DOHH2 (cell line): ENCODE data around the gene CALHM4.
A peak's percentile ranks its signal among the peaks of the same experiment; 100 is the strongest.

Experiments
- H3F3A ChIP-seq: fragments of 200-600 bp; sonication (generic), shearing (Covaris generic); 2 replicates; pipeline ENCODE4 v1.6.0; 2016; ENCODE audit warnings: antibody characterized with exemption, mild to moderate bottlenecking; ENCODE audit not compliant: control insufficient read depth, insufficient read depth
- H3K27ac ChIP-seq: fragments of 200-600 bp; sonication (generic); 2 replicates; pipeline ENCODE4 v1.5.1; 2014; ENCODE audit warnings: low read depth, mild to moderate bottlenecking, low read length, moderate library complexity
- H3K27me3 ChIP-seq: fragments of 200-600 bp; sonication (generic); 2 replicates; pipeline ENCODE4 v1.6.1; 2014; ENCODE audit warnings: mild to moderate bottlenecking, low read length, mixed read lengths; ENCODE audit not compliant: control insufficient read depth
- H3K36me3 ChIP-seq: fragments of 200-600 bp; sonication (generic); 2 replicates; pipeline ENCODE4 v1.6.1; 2014; ENCODE audit warnings: mild to moderate bottlenecking, low read length, moderate library complexity, mixed read lengths; ENCODE audit not compliant: control insufficient read depth
- H3K4me1 ChIP-seq: fragments of 200-600 bp; sonication (generic); 2 replicates; pipeline ENCODE4 v1.6.1; 2014; ENCODE audit warnings: mild to moderate bottlenecking, low read length, mixed read lengths; ENCODE audit not compliant: control insufficient read depth
- H3K4me2 ChIP-seq: fragments of 200-600 bp; sonication (generic); 2 replicates; pipeline ENCODE4 v1.6.0; 2014; ENCODE audit warnings: mild to moderate bottlenecking, low read length, moderate library complexity
- H3K4me3 ChIP-seq: fragments of 200-600 bp; sonication (generic); 2 replicates; pipeline ENCODE4 v1.5.1; 2014; ENCODE audit warnings: mild to moderate bottlenecking, low read length, mixed read lengths
- H3K79me2 ChIP-seq: fragments of 200-600 bp; sonication (generic); 2 replicates; pipeline ENCODE4 v1.6.1; 2014; ENCODE audit warnings: mild to moderate bottlenecking, low read length, mixed read lengths; ENCODE audit not compliant: control insufficient read depth
- H3K9me2 ChIP-seq: fragments of 200-600 bp; sonication (generic); replicated peaks from 2 replicates; pipeline ENCODE4 v1.6.1; 2014; ENCODE audit warnings: mild to moderate bottlenecking, low read length, mixed read lengths; ENCODE audit not compliant: control insufficient read depth
- H3K9me3 ChIP-seq: fragments of 200-600 bp; sonication (generic); 2 replicates; pipeline ENCODE4 v1.6.1; 2014; ENCODE audit warnings: antibody characterized with exemption, low read length, mixed read lengths; ENCODE audit not compliant: control insufficient read depth, insufficient read depth
- H4K20me1 ChIP-seq: fragments of 200-600 bp; sonication (generic); 2 replicates; pipeline ENCODE4 v1.6.0; 2014; ENCODE audit warnings: low read depth, mild to moderate bottlenecking, antibody characterized with exemption, low read length, moderate library complexity; ENCODE audit not compliant: control insufficient read depth, insufficient read depth
- CTCF ChIP-seq: fragments of 200-600 bp; sonication (generic); IDR thresholded peaks from one replicate; pipeline ENCODE4 v1.5.1; 2014; ENCODE audit warnings: antibody characterized with exemption, mild to moderate bottlenecking, low read depth, low read length; ENCODE audit not compliant: poor library complexity, severe bottlenecking
- EZH2phosphoT487 ChIP-seq: fragments of 200-600 bp; sonication (generic); IDR thresholded peaks from 2 replicates; pipeline ENCODE4 v1.6.1; 2017; ENCODE audit warnings: borderline replicate concordance, mild to moderate bottlenecking, antibody characterized with exemption, low read length, moderate library complexity, mixed read lengths

CALHM4 gene

GRCh38 chr6:116568821-116569755 lies 15.5 kb downstream of the CALHM4 start:
- Histone ChIP-seq H3K4me1 (peaks cover 39% of the 10 kb centered on the region), H4K20me1 (peaks cover 7% of the 10 kb centered on the region), H3K4me2 (peak overlapping the region; percentile 75), H3K4me3 (peak overlapping the region; percentile 96), H3K36me3 (peaks cover 18% of the 10 kb centered on the region), H3K9me3 (no peaks in the 10 kb centered on the region), H3K27ac (no peak overlapping the region), H3K9me2 (no peaks in the 10 kb centered on the region), H3K27me3 (peaks cover 21% of the 10 kb centered on the region), H3K79me2 (peaks cover 44% of the 10 kb centered on the region), H3F3A (no peaks in the 10 kb centered on the region; the same call in 1 of the 2 replicates)
- TF ChIP-seq CTCF = no peak
- TF ChIP-seq EZH2phosphoT487 = no peak

- no peak for TF ChIP-seq EZH2phosphoT487
- no peak for TF ChIP-seq CTCF
- Histone ChIP-seq H3K79me2 (peaks cover 63% of the 10 kb centered on the region), H3K9me2 (no peaks in the 10 kb centered on the region), H3K4me2 (peak within 1 kb of the TSS; percentile 86), H3K4me1 (peaks cover 35% of the 10 kb centered on the region), H3K4me3 (peak within 1 kb of the TSS; percentile 96), H4K20me1 (peaks cover 7% of the 10 kb centered on the region), H3K9me3 (no peaks in the 10 kb centered on the region), H3K27ac (peak within 1 kb of the TSS; percentile 58), H3K36me3 (peaks cover 36% of the 10 kb centered on the region), H3K27me3 (peaks cover 4% of the 10 kb centered on the region; the same call in 1 of the 2 replicates), H3F3A (no peaks in the 10 kb centered on the region; the same call in 1 of the 2 replicates)
These were observed 17.5 kb downstream of the CALHM4 start, which contains the start of gene RWDD1 for GRCh38 chr6:116570856-116571682. RWDD1 (plus strand) TSS chr6:116571504; CDS start chr6:116571583, 79 bp downstream.

GRCh38 chr6:116571683-116572000 lies 18.1 kb downstream of the CALHM4 start:
- Histone ChIP-seq H3K27me3 (peaks cover under 1% of the 10 kb centered on the region; the same call in 1 of the 2 replicates), H3K36me3 (peaks cover 42% of the 10 kb centered on the region), H3K9me2 (no peaks in the 10 kb centered on the region), H3K27ac (peak overlapping the region; percentile 58), H3K4me1 (peaks cover 35% of the 10 kb centered on the region), H4K20me1 (peaks cover 7% of the 10 kb centered on the region), H3K79me2 (peaks cover 69% of the 10 kb centered on the region), H3K9me3 (no peaks in the 10 kb centered on the region), H3F3A (no peaks in the 10 kb centered on the region; the same call in 1 of the 2 replicates), H3K4me3 (peak overlapping the region; percentile 96), H3K4me2 (peak overlapping the region; percentile 86)
- no peak for TF ChIP-seq CTCF
- no peak for TF ChIP-seq EZH2phosphoT487
